ENCODE results near the gene PRMT7.

GRCh38 chr16:68339214-68339613, 28.4 kb downstream of the PRMT7 start:
- TF ChIP-seq CTCF (optimal IDR thresholded peaks at IDR 0.05 in 1 of 3, IDR thresholded peaks at IDR 0.05 in 1 of 3, conservative IDR thresholded peaks at IDR 0.05 in 1 of 3; ENCODE audit: extremely low read depth in 1 of 3, insufficient read depth in 2 of 3, low read length in 3 of 3) (no peak), EZH2 (IDR thresholded peaks at IDR 0.05; ENCODE audit: low read length) (no peak)

All from keratinocyte (primary cell).